HAP-1 (cell line): Measurements from ENCODE around the gene SNED1.
A peak's percentile ranks its signal among the peaks of the same experiment; 100 is the strongest.
"Not testable (repeated sequence)": the region's sequence is repeated elsewhere in the genome, so short reads cannot be mapped to it uniquely, and the experiment has no call there.

Experiments
- DNase-seq, 2 experiments: peaks; one replicate each; pipeline ENCODE4 v3.0.0-alpha.2; 2016 to 2020; ENCODE audit warnings: low spot score in 2 of 2
- H3K27me3 ChIP-seq: fragments of 250-450 bp; sonication (Bioruptor Pico); 2 replicates; pipeline ENCODE4 v1.5.1; 2020; ENCODE audit warnings: low read depth, mild to moderate bottlenecking, moderate library complexity
- H3K36me3 ChIP-seq: fragments of 250-450 bp; sonication (Bioruptor Pico); replicated peaks from 2 replicates; pipeline ENCODE4 v1.5.1; 2020; ENCODE audit warnings: mild to moderate bottlenecking
- H3K4me1 ChIP-seq: fragments of 250-450 bp; sonication (Bioruptor Pico); 2 replicates; pipeline ENCODE4 v1.5.1; 2020; ENCODE audit warnings: mild to moderate bottlenecking
- H3K4me3 ChIP-seq: fragments of 250-450 bp; sonication (Bioruptor Pico); 2 replicates; pipeline ENCODE4 v1.5.1; 2020; ENCODE audit warnings: mild to moderate bottlenecking, moderate library complexity
- H3K9me3 ChIP-seq: fragments of 250-450 bp; sonication (Bioruptor Pico); 2 replicates; pipeline ENCODE4 v1.5.1; 2020; ENCODE audit warnings: mild to moderate bottlenecking, moderate library complexity
- in situ Hi-C: fragments of 300-500 bp; cut with MboI; formaldehyde crosslinking; loops from 3 replicates; pipeline ENCODE4 v1.14.3; 2020; ENCODE audit warnings: low sequenced_read_pairs, inconsistent platforms, mixed read lengths

SNED1 gene

DNA sequence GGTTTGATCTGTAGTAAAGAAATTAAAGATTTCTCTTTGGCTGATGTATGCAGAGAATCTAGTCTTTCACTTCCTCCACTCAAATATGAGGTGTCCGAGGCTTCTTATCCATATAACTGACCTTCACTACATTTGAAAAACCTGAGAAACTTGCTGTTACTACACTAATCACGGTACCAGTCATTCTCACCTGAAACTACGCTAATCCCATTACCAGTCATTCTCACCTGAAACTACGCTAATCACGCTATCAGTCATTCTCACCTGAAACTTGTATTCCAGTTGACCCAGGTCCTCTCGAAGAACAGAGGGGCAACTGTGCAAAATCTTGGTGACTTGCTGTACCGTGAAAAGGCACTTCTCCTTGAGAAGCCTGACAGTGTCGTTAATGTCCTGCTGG lies 98.6 kb downstream of the SNED1 start:
- Histone ChIP-seq H3K4me3 (no peak overlapping the region), H3K4me1 (peaks cover 2% of the 10 kb centered on the region; the same call in 1 of the 2 replicates), H3K36me3 (peaks cover 67% of the 10 kb centered on the region), H3K27me3 (no peaks in the 10 kb centered on the region), H3K9me3 (no peaks in the 10 kb centered on the region)
- in situ Hi-C loops = no loop called here
- no peak for DNase-seq

DNA sequence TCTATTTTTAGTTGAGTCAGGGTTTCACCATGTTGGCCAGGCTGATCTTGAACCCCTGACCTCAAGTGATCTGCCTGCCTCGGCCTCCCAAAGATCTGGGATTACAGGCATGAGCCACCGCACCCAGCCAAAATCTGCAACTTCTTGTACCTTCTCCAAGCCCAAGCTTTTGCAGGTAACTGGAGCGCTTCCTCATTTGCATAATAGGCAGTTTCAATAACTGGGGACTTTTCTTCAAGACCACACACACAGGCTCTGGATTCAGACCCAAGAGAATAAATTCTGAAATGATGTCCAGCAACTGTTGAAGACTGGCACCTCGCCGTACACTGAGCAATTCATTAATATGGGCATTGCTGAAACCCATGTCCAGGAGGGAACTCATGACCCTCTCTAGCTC lies 100.8 kb downstream of the SNED1 start:
- DNase-seq = no peak
- H3K4me3 ChIP-seq = no peak overlapping the region
- no peaks in the 10 kb centered on the region for H3K27me3 ChIP-seq
- H3K36me3 ChIP-seq = peaks cover 48% of the 10 kb centered on the region
- in situ Hi-C loops = no loop called here
- H3K4me1 ChIP-seq = peaks cover 2% of the 10 kb centered on the region; the same call in 1 of the 2 replicates
- no peaks in the 10 kb centered on the region for H3K9me3 ChIP-seq

GRCh38 chr2:241102239-241102803 lies 103.9 kb downstream of the SNED1 start, which contains the start of gene MTERF4:
Gene MTERF4, minus strand, starts transcription at chr2:241102287. Its CDS starts 14 bp downstream, at chr2:241102273.
- Histone ChIP-seq H3K4me1 (peaks cover 2% of the 10 kb centered on the region; the same call in 1 of the 2 replicates), H3K27me3 (no peaks in the 10 kb centered on the region), H3K36me3 (peaks cover 24% of the 10 kb centered on the region), H3K9me3 (no peaks in the 10 kb centered on the region), H3K4me3 (peak within 1 kb of the TSS; percentile 91)
- DNase-seq = peak; percentile 81 to 92
- in situ Hi-C loops = no loop called here

- Histone ChIP-seq H3K9me3 (no peaks in the 10 kb centered on the region), H3K4me3 (peak overlapping the region; percentile 91), H3K36me3 (peaks cover 16% of the 10 kb centered on the region), H3K4me1 (peaks cover 2% of the 10 kb centered on the region; the same call in 1 of the 2 replicates), H3K27me3 (no peaks in the 10 kb centered on the region)
- DNase-seq = peak; percentile 81 to 95
- in situ Hi-C loops = no loop called here
Observed at GRCh38 chr2:241103176-241103595, 104.8 kb downstream of the SNED1 start.

DNA sequence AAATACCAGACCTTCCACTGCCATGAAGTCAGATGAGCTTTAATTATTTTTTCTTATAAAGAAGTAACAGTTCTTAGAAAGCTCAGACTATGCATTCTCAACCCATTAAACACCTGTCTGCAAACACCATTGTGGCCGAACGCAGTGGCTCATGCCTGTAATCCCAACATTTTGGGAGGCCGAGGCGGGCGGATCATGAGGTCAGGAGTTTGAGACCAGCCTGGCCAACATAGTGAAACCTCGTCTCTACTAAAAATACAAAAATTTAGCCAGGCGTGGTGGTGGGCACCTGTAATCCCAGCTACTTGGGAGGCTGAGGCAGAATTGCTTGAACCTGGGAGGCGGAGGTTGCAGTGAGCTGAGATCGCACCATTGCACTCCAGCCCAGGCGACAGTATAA lies 106.2 kb downstream of the SNED1 start:
- H3K36me3 ChIP-seq, DNase-seq, in situ Hi-C loops, H3K9me3 ChIP-seq, H3K27me3 ChIP-seq, H3K4me1 ChIP-seq, H3K4me3 ChIP-seq: not testable (repeated sequence)

DNA sequence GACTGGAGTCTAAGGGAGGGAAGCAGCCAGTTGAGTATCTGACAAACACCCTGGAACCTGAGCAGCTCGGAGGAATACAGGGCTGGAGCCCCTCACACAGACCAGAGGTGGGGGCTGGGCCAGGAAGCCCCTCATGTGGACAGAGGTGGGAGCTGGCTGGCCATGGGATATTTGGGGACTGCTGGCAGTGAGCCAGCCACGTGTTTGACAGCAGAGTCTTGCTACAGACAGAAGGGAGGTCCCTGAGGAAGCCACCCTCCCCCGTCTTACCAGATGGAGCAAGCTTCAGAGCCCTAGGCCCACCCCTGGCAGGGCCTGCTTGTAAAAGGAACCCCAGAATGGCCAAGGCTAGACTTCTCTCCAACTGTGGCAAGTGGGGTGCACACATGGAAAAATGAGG lies 107.2 kb downstream of the SNED1 start:
- in situ Hi-C loops = no loop called here
- peaks cover 2% of the 10 kb centered on the region; the same call in 1 of the 2 replicates for H3K4me1 ChIP-seq

GRCh38 chr2:241107031-241107783 lies 108.8 kb downstream of the SNED1 start:
- H3K9me3 ChIP-seq = no peaks in the 10 kb centered on the region
- 0 out of 2 replicates have a peak, but pooled peaks cover 7% of the 10 kb centered on the region for H3K36me3 ChIP-seq
- in situ Hi-C loops = no loop called here
- DNase-seq = no peak
- no peaks in the 10 kb centered on the region for H3K27me3 ChIP-seq
- no peaks in the 10 kb centered on the region; the same call in 1 of the 2 replicates for H3K4me1 ChIP-seq
- no peak overlapping the region for H3K4me3 ChIP-seq

More for the DNA sequence above, 107.2 kb downstream of the SNED1 start:
- Histone ChIP-seq H3K9me3 (no peaks in the 10 kb centered on the region), H3K4me3 (no peak overlapping the region), H3K36me3 (0 out of 2 replicates have a peak, but pooled peaks cover 5% of the 10 kb centered on the region), H3K27me3 (no peaks in the 10 kb centered on the region)
- DNase-seq = no peak

DNA sequence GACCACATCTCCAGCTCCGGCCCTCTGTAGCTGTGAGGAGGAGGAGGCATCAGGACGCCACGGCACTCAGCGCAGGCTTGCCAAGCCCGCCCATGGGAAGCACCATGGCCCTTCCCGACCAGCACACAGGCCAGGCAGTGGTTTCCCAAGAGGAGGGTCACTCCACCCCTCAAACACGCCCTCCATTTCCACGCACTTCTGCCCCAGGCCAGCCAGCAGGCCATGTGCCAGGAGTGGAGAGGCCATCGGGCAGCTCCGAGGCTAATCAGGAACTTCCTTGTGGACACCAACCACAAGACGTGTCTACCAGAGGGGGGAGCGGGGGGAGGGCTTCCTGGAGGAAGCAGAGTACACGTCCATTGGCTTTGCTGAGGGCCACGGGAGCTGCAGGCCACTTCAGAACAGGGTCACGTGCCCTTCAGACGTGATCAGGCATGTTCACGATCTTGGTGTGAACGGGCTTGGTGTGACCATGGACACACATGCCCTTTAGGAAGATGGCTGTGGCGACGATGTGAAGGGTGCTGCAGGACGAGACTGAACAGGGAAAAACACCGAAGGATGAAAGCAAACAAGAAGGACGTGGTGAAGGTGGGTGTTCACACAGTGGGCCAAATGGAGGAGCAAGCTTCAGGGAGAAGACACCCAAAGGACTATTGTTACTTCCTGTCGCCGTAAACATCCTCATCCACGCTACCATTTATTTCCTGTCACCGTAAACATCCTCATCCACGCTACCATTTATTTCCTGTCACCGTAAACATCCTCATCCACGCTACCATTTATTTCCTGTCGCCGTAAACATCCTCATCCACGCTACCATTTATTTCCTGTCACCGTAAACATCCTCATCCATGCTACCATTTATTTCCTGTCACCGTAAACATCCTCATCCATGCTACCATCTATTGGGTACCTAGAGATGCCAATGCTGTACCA lies 110.1 kb downstream of the SNED1 start:
- no peaks in the 10 kb centered on the region for H3K27me3 ChIP-seq
- in situ Hi-C loops = no loop called here
- no peak for DNase-seq
- H3K4me3 ChIP-seq = no peak overlapping the region
- H3K36me3 ChIP-seq = peaks cover 13% of the 10 kb centered on the region; the same call in 1 of the 2 replicates
- no peaks in the 10 kb centered on the region; the same call in 1 of the 2 replicates for H3K4me1 ChIP-seq
- H3K9me3 ChIP-seq = no peaks in the 10 kb centered on the region

- H3K9me3 ChIP-seq = no peaks in the 10 kb centered on the region
- DNase-seq = no peak
- no peak overlapping the region for H3K4me3 ChIP-seq
- in situ Hi-C loops = no loop called here
- no peaks in the 10 kb centered on the region for H3K4me1 ChIP-seq
- peaks cover 22% of the 10 kb centered on the region for H3K36me3 ChIP-seq
- no peaks in the 10 kb centered on the region for H3K27me3 ChIP-seq
Observed at GRCh38 chr2:241109210-241110088, 111.0 kb downstream of the SNED1 start.

DNA sequence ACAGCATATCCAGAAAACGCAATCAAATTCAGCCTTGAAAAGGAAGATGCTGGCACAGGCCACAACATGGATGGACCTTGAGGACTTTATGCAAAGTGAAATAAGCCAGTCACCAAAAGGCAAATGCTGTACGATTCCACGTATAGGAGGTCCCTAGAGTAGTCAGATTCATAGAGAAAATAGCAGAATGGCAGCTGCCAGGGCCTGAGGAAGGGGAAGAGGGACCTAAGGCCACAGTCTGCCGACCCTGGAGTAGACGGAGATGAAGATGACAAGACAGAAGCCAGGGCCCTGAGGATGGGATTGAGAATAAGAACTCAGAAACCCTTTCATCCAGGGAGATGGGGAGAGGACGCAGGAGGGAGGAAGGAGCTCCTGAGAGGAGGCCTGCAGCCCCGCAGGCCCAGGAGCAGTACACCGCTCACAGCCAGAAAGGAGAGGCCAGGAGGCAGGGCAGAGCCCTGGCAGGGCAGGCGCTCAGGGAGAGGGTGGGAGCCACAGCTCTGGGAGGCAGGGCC lies 111.7 kb downstream of the SNED1 start:
- H3K4me3 ChIP-seq = no peak overlapping the region
- in situ Hi-C loops = no loop called here
- no peak for DNase-seq
- peaks cover 27% of the 10 kb centered on the region for H3K36me3 ChIP-seq
- H3K27me3 ChIP-seq = no peaks in the 10 kb centered on the region
- no peaks in the 10 kb centered on the region for H3K4me1 ChIP-seq
- H3K9me3 ChIP-seq = no peaks in the 10 kb centered on the region

DNA sequence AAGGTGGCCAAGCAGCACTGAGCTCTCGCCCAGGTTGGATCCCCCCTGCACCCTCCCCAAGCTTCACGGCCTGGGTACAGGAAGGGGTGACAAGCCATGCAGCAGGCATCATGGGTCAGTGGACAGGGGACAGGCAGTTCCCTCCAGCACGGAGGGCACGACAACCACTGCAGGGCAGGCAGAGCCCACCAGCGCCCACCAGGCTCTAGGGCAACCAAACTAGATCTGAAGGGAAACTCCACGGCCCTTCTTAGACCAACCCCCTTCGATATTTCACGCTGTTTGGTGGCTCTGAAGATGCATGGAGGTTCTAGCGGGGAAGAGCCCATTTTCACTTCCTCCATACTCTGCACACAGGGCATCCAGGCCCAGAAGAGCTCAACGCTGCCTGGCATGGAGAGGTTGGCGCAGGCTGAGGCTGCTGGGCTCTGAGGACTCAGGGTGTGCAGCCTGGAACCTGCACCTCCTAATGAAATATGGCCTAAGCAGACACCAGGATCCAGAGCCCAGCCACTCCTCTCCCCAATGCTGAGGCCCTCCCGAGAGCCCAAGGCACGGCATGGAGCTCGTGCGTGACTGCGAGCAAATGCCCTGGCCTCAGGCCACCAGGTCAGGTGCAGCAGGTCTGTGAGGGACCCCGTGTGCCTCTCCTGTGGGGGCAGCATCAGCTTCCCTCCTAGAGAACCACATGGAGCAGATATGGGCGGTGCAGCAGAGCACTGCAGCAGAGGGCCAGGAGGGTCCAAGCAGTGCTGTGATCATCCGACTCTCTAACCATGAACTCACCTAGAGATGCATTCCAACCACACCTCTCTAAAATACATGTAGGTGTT lies 112.4 kb downstream of the SNED1 start:
- in situ Hi-C loops = no loop called here
- Histone ChIP-seq H3K4me3 (no peak overlapping the region), H3K9me3 (no peaks in the 10 kb centered on the region), H3K4me1 (no peaks in the 10 kb centered on the region), H3K36me3 (peaks cover 27% of the 10 kb centered on the region), H3K27me3 (no peaks in the 10 kb centered on the region)
- no peak for DNase-seq

GRCh38 chr2:241111440-241111805 lies 113.0 kb downstream of the SNED1 start:
- DNase-seq = no peak
- Histone ChIP-seq H3K4me3 (no peak overlapping the region), H3K36me3 (peaks cover 30% of the 10 kb centered on the region), H3K4me1 (no peaks in the 10 kb centered on the region), H3K9me3 (no peaks in the 10 kb centered on the region), H3K27me3 (no peaks in the 10 kb centered on the region)
- in situ Hi-C loops = no loop called here
